ENCODE results near the gene FBXL19.

FBXL19 gene

GRCh38 chr16:30985401-30986128 is 62.2 kb downstream of the FBXL19 start:
- TF ChIP-seq Cebpa-rat (IDR thresholded peaks at IDR 0.05), result no peak
- Histone ChIP-seq H3K36me3 (peaks cover 39 to 73% (median 59%) of the 10 kb centered on the region in 11 experiments), H3K27ac (peak overlapping the region in 5 of 11 experiments; percentile 31 to 48 (median 37); a peak in 7 of 22 replicates), H3K4me1 (peaks cover 9 to 36% (median 18%) of the 10 kb centered on the region in 10 experiments; a peak in 17 of 20 replicates), H3K9me3 (replicated peaks in 1 of 11) (no peaks in the 10 kb centered on the region), H3K27me3 (no peaks in the 10 kb centered on the region), H3K9ac (peak overlapping the region in 4 of 11 experiments; percentile 42 to 78 (median 58); a peak in 6 of 22 replicates), H3K4me2 (peak overlapping the region in 9 of 11 experiments; percentile 9 to 98 (median 57); a peak in 13 of 22 replicates), H3K4me3 (peak overlapping the region in 3 of 10 experiments; percentile 45 to 55 (median 53); a peak in 6 of 20 replicates), H4K20me1 (peaks cover 0 to 37% (median 24%) of the 10 kb centered on the region in 11 experiments; a peak in 17 of 22 replicates)

DNA sequence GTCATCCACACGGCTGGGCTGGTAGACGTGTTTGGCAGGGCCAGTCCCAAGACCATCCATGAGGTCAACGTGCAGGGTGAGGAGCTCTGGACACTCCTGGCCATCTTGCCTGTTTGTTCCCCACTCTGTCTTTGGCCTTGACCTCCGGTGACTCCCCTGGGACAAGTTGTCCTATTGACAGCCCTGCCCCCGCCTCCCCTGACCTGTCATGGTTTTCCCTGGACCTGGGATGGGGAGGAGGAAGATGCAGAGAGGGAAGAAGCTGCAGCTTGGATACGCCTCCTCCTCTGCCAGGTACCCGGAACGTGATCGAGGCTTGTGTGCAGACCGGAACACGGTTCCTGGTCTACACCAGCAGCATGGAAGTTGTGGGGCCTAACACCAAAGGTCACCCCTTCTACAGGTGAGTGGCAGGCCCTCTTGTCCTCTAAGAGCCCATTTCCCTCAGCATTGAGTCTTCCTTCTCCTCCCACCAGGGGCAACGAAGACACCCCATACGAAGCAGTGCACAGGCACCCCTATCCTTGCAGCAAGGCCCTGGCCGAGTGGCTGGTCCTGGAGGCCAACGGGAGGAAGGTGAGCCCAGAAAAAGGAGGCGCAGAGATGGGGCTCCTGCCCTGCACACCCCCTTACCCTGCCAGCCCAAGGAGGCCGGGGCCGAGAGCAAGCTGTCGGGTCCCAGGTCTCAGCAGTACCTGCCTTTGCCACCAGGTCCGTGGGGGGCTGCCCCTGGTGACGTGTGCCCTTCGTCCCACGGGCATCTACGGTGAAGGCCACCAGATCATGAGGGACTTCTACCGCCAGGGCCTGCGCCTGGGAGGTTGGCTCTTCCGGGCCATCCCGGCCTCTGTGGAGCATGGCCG is 63.0 kb downstream of the FBXL19 start:
- H3K9me3 ChIP-seq (replicated peaks in 1 of 11), result no peaks in the 10 kb centered on the region
- peaks cover 0 to 37% (median 24%) of the 10 kb centered on the region in 11 experiments; a peak in 17 of 22 replicates for H4K20me1 ChIP-seq
- H3K27ac ChIP-seq, result peak overlapping the region in 1 of 11 experiments; percentile 5; a peak in 1 of 22 replicates
- H3K9ac ChIP-seq, result peak overlapping the region in 2 of 11 experiments; percentile 73 to 78; a peak in 3 of 22 replicates
- no peak for TF ChIP-seq Cebpa-rat (IDR thresholded peaks at IDR 0.05)
- H3K4me2 ChIP-seq, result peak overlapping the region in 2 of 11 experiments; percentile 91 to 98; a peak in 4 of 22 replicates
- peak overlapping the region in 2 of 10 experiments; percentile 53 to 55; a peak in 3 of 20 replicates for H3K4me3 ChIP-seq
- peaks cover 31 to 66% (median 51%) of the 10 kb centered on the region in 11 experiments for H3K36me3 ChIP-seq
- H3K27me3 ChIP-seq, result no peaks in the 10 kb centered on the region
- H3K4me1 ChIP-seq, result peaks cover 9 to 36% (median 18%) of the 10 kb centered on the region in 10 experiments; a peak in 17 of 20 replicates

GRCh38 chr16:30987581-30988190 is 64.3 kb downstream of the FBXL19 start:
- Histone ChIP-seq H3K4me2 (no peak overlapping the region), H3K4me1 (peaks cover 9 to 36% (median 23%) of the 10 kb centered on the region in 10 experiments; a peak in 18 of 20 replicates), H3K9me3 (replicated peaks in 1 of 11) (no peaks in the 10 kb centered on the region), H3K4me3 (no peak overlapping the region), H4K20me1 (peaks cover 0 to 23% (median 21%) of the 10 kb centered on the region in 11 experiments; a peak in 17 of 22 replicates), H3K27me3 (no peaks in the 10 kb centered on the region), H3K27ac (no peak overlapping the region), H3K36me3 (peaks cover 20 to 53% (median 39%) of the 10 kb centered on the region in 11 experiments), H3K9ac (no peak overlapping the region)
- TF ChIP-seq Cebpa-rat (IDR thresholded peaks at IDR 0.05), result no peak

DNA sequence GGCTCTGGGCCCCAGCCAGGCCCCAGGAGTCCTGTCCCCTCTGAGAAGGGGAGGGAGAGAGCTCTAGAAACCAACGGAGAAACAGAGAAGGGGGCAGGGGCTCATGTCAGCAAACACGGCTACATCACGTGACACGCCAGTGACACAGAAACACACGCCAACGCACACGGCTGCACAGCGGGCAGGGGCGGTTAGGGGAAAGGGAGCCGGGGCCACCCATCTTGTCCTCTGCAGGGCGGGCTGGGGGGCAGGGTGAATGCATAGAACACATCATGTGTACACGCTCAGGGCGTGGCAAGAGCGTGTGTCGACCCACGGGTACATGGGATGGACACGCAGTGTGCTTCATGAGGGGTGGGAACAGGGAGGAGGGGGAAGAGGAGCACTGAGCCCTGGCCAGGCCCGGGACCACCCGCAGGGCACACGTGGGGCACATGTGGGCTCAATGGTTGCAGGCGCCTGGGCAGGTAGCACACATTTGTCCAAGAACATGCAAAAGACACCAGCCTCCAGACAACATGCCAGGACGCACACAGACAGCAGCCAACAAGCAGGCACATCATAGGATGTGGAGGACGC is 66.2 kb downstream of the FBXL19 start:
- peaks cover 1 to 34% (median 21%) of the 10 kb centered on the region in 11 experiments; a peak in 19 of 22 replicates for H3K36me3 ChIP-seq
- no peaks in the 10 kb centered on the region for H3K9me3 ChIP-seq (replicated peaks in 1 of 11)
- H3K4me2 ChIP-seq, result no peak overlapping the region
- peaks cover under 1 to 42% (median 20%) of the 10 kb centered on the region in 10 experiments; a peak in 16 of 20 replicates for H3K4me1 ChIP-seq
- no peaks in the 10 kb centered on the region for H3K27me3 ChIP-seq
- H4K20me1 ChIP-seq, result peaks cover 0 to 5% (median 3%) of the 10 kb centered on the region in 11 experiments; a peak in 13 of 22 replicates
- no peak overlapping the region for H3K9ac ChIP-seq
- TF ChIP-seq Cebpa-rat (IDR thresholded peaks at IDR 0.05), result no peak
- no peak overlapping the region for H3K4me3 ChIP-seq
- no peak overlapping the region for H3K27ac ChIP-seq

GRCh38 chr16:30990105-30990504 is 66.7 kb downstream of the FBXL19 start:
- Histone ChIP-seq H3K27ac (no peak overlapping the region), H3K4me3 (no peak overlapping the region), H3K9ac (no peak overlapping the region), H3K9me3 (replicated peaks in 1 of 11) (no peaks in the 10 kb centered on the region), H3K4me1 (peaks cover 0 to 38% (median 16%) of the 10 kb centered on the region in 10 experiments; a peak in 16 of 20 replicates), H3K27me3 (no peaks in the 10 kb centered on the region), H3K4me2 (no peak overlapping the region), H3K36me3 (peaks cover 0 to 30% (median 19%) of the 10 kb centered on the region in 11 experiments; a peak in 15 of 22 replicates), H4K20me1 (no peaks in the 10 kb centered on the region; a peak in 2 of 22 replicates)
- TF ChIP-seq Cebpa-rat (IDR thresholded peaks at IDR 0.05), result no peak

- no peaks in the 10 kb centered on the region for H3K27me3 ChIP-seq
- H3K36me3 ChIP-seq, result peaks cover 0 to 24% (median 10%) of the 10 kb centered on the region in 11 experiments; a peak in 14 of 22 replicates
- H3K4me2 ChIP-seq, result no peak overlapping the region
- H3K9me3 ChIP-seq (replicated peaks in 1 of 11), result no peaks in the 10 kb centered on the region
- H3K4me3 ChIP-seq, result no peak overlapping the region
- no peaks in the 10 kb centered on the region; a peak in 1 of 22 replicates for H4K20me1 ChIP-seq
- H3K4me1 ChIP-seq, result peaks cover 0 to 30% (median 12%) of the 10 kb centered on the region in 10 experiments; a peak in 10 of 20 replicates
- H3K9ac ChIP-seq, result no peak overlapping the region
- H3K27ac ChIP-seq, result no peak overlapping the region
- TF ChIP-seq Cebpa-rat (IDR thresholded peaks at IDR 0.05), result no peak
Measured at GRCh38 chr16:30991052-30991451, 67.7 kb downstream of the FBXL19 start.

- Histone ChIP-seq H3K27ac (no peak overlapping the region), H3K4me3 (no peak overlapping the region), H4K20me1 (no peaks in the 10 kb centered on the region), H3K4me2 (no peak overlapping the region), H3K36me3 (peaks cover 0 to 13% (median 5%) of the 10 kb centered on the region in 11 experiments; a peak in 10 of 22 replicates), H3K9ac (no peak overlapping the region), H3K9me3 (replicated peaks in 1 of 11) (no peaks in the 10 kb centered on the region), H3K4me1 (peaks cover 0 to 38% (median 12%) of the 10 kb centered on the region in 10 experiments; a peak in 11 of 20 replicates), H3K27me3 (no peaks in the 10 kb centered on the region)
- TF ChIP-seq Cebpa-rat (IDR thresholded peaks at IDR 0.05), result no peak
Measured at GRCh38 chr16:30992276-30992780, 69.0 kb downstream of the FBXL19 start.
